HG02588 (cell line): Measurements from ENCODE around the gene REPS1.

Experiments used
- ATAC-seq: cut with Tn5 transposase; IDR thresholded peaks from one replicate; pipeline ENCODE4 v1.9.1; 2021; ENCODE audit warnings: mild to moderate bottlenecking, moderate library complexity; ENCODE audit not compliant: unreplicated experiment

The REPS1 gene

GRCh38 chr6:138931660-138932059 lies 56.4 kb downstream of the REPS1 start:
- no peak for ATAC-seq

GRCh38 chr6:138926579-138926978 lies 61.5 kb downstream of the REPS1 start:
- no peak for ATAC-seq

GRCh38 chr6:138925806-138926205 lies 62.2 kb downstream of the REPS1 start:
- no peak for ATAC-seq

- no peak for ATAC-seq
Measured at GRCh38 chr6:138923561-138923960, 64.5 kb downstream of the REPS1 start.

- no peak for ATAC-seq
Measured at GRCh38 chr6:138920906-138921305, 67.1 kb downstream of the REPS1 start.

GRCh38 chr6:138914701-138915100 lies 73.4 kb downstream of the REPS1 start:
- no peak for ATAC-seq

- ATAC-seq = no peak
Measured at GRCh38 chr6:138912308-138912707, 75.7 kb downstream of the REPS1 start.

- no peak for ATAC-seq
Measured at GRCh38 chr6:138909975-138910374, 78.1 kb downstream of the REPS1 start.

GRCh38 chr6:138909511-138909910 lies 78.5 kb downstream of the REPS1 start:
- no peak for ATAC-seq

GRCh38 chr6:138907167-138907566 lies 80.9 kb downstream of the REPS1 start:
- ATAC-seq = no peak

GRCh38 chr6:138897031-138897430 lies 91.0 kb downstream of the REPS1 start:
- no peak for ATAC-seq

- no peak for ATAC-seq
Measured at GRCh38 chr6:138896104-138896756, 91.8 kb downstream of the REPS1 start.

GRCh38 chr6:138891255-138891986 lies 96.6 kb downstream of the REPS1 start:
- no peak for ATAC-seq

- ATAC-seq = no peak
Measured at GRCh38 chr6:138885156-138885819, 102.8 kb downstream of the REPS1 start.

GRCh38 chr6:138882369-138883017 lies 105.6 kb downstream of the REPS1 start:
- ATAC-seq = peak; percentile 67

GRCh38 chr6:138873191-138873590 lies 114.9 kb downstream of the REPS1 start:
- ATAC-seq = no peak

GRCh38 chr6:138869398-138869797 lies 118.7 kb downstream of the REPS1 start:
- no peak for ATAC-seq

GRCh38 chr6:138868181-138868580 lies 119.9 kb downstream of the REPS1 start:
- ATAC-seq = no peak

GRCh38 chr6:138865480-138866109 lies 122.5 kb downstream of the REPS1 start:
- ATAC-seq = no peak

- no peak for ATAC-seq
Measured at GRCh38 chr6:138864343-138864890, 123.6 kb downstream of the REPS1 start.

GRCh38 chr6:138863321-138863720 lies 124.7 kb downstream of the REPS1 start:
- no peak for ATAC-seq
